Mammary epithelial cell (primary cell): ENCODE results near the gene SLC34A1.

ENCODE experiments used
- CTCF ChIP-seq, 2 donors: IDR thresholded peaks in 1 of 2; conservative IDR thresholded peaks in 1 of 2; 2 replicates each; pipeline ENCODE4 v1.5.1; 2011 to 2012; ENCODE audit warnings: inconsistent platforms in 2 of 2, low read length in 2 of 2, mild to moderate bottlenecking in 2 of 2, control low read depth in 1 of 2, low read depth in 1 of 2; ENCODE audit not compliant: insufficient read depth in 1 of 2; ENCODE audit errors: extremely low read depth in 1 of 2
- EZH2 ChIP-seq: IDR thresholded peaks from 2 replicates; pipeline ENCODE4 v1.6.1; 2012; ENCODE audit warnings: low read length, inconsistent platforms, borderline replicate concordance

GRCh38 chr5:177397875-177398390 is 13.7 kb downstream of the SLC34A1 start:
- TF ChIP-seq CTCF (conservative IDR thresholded peaks at IDR 0.05 in 1 of 2, IDR thresholded peaks at IDR 0.05 in 1 of 2; ENCODE audit: extremely low read depth in 1 of 2, insufficient read depth in 1 of 2, low read depth in 1 of 2, low read length in 2 of 2), result no peak
- no peak for TF ChIP-seq EZH2
